Endodermal cell (in vitro differentiated cells): Measurements from ENCODE around the gene SCN3B. TPM values are rescaled to one million over a fixed set of nuclear protein-coding genes. Genes with fewer than 3 reads are reported as not detected.

Source experiments
- DNase-seq: peaks from one replicate; pipeline ENCODE4 v3.0.0-alpha.2; 2017
- H3K27ac ChIP-seq: 2 replicates; pipeline ENCODE4 v1.5.1; 2013; ENCODE audit warnings: mild to moderate bottlenecking, low read depth, low read length, moderate library complexity
- H3K27me3 ChIP-seq: 2 replicates; pipeline ENCODE4 v1.6.1; 2013; ENCODE audit warnings: mild to moderate bottlenecking, low read length, moderate library complexity; ENCODE audit not compliant: insufficient read depth, control insufficient read depth, poor library complexity, severe bottlenecking
- H3K36me3 ChIP-seq: 2 replicates; pipeline ENCODE4 v1.7.0; 2013; ENCODE audit warnings: mild to moderate bottlenecking, low read length, moderate library complexity; ENCODE audit not compliant: control insufficient read depth, insufficient read depth
- H3K4me1 ChIP-seq: one replicate; pipeline ENCODE4 v1.7.0; 2013; ENCODE audit warnings: low read length; ENCODE audit not compliant: control insufficient read depth, insufficient read depth
- H3K4me3 ChIP-seq: 2 replicates; pipeline ENCODE4 v1.5.1; 2013; ENCODE audit warnings: mild to moderate bottlenecking, low read length, moderate library complexity
- H3K9ac ChIP-seq: 2 replicates; pipeline ENCODE4 v1.6.1; 2013; ENCODE audit warnings: mild to moderate bottlenecking, low read length, moderate library complexity; ENCODE audit not compliant: poor library complexity, severe bottlenecking; ENCODE audit errors: extremely low read depth
- H3K9me3 ChIP-seq: 2 replicates; pipeline ENCODE4 v1.6.1; 2013; ENCODE audit warnings: mild to moderate bottlenecking, low read length, moderate library complexity; ENCODE audit not compliant: control insufficient read depth
- H3K27ac Mint-ChIP-seq: 2 replicates; pipeline ENCODE4 v1.8.0; 2020; ENCODE audit warnings: mixed read lengths
- H3K27me3 Mint-ChIP-seq: 2 replicates; pipeline ENCODE4 v1.8.0; 2021; ENCODE audit warnings: mild to moderate bottlenecking, mixed read lengths; ENCODE audit not compliant: insufficient read depth
- H3K36me3 Mint-ChIP-seq: 2 replicates; pipeline ENCODE4 v1.8.0; 2020; ENCODE audit warnings: low read depth, mixed read lengths
- H3K4me1 Mint-ChIP-seq: 2 replicates; pipeline ENCODE4 v1.8.0; 2020; ENCODE audit warnings: mixed read lengths
- H3K4me3 Mint-ChIP-seq: 2 replicates; pipeline ENCODE4 v1.8.0; 2020; ENCODE audit warnings: mild to moderate bottlenecking, moderate library complexity, mixed read lengths
- H3K9me3 Mint-ChIP-seq: 2 replicates; pipeline ENCODE4 v1.8.0; 2020; ENCODE audit warnings: mild to moderate bottlenecking, mixed read lengths
- CTCF ChIP-seq: fragments of 200-600 bp; sonication (generic); conservative IDR thresholded peaks from 2 replicates; pipeline ENCODE4 v1.5.0; 2021; ENCODE audit warnings: antibody characterized with exemption, mild to moderate bottlenecking
- WGBS, 2 experiments: methylation state at CpG; one replicate each; pipeline versions ENCODE4 v1.1.5 to v1.1.7; 2013; ENCODE audit warnings: missing lambda C conversion rate in 2 of 2, mixed read lengths in 1 of 2; ENCODE audit not compliant: insufficient coverage in 1 of 2, insufficient read length in 1 of 2; 5-methylcytosine and 5-hydroxymethylcytosine counted together
- total RNA-seq, 2 donors: library from RNA; stranded (reverse); fragmentation: NEBNext Ultra II Directional in 1 of 2; extraction: Animal tissue kit (Norgen Biotek cat#: 25700) in 1 of 2; gene quantifications; 2 replicates in 1 of 2; 3 replicates in 1 of 2; pipeline ENCODE4 v1.2.1, GENCODE V29; 2021

SCN3B gene
- total RNA-seq, 2 donors from 2014 or later = 0.51 to 0.90 TPM

- Histone ChIP-seq H3K9ac (no peak overlapping the region), H3K27me3 (no peaks in the 10 kb centered on the region), H3K4me1 (no peaks in the 10 kb centered on the region), H3K27ac (no peak overlapping the region), H3K36me3 (peaks cover 97% of the 10 kb centered on the region), H3K4me3 (no peak overlapping the region), H3K9me3 (no peaks in the 10 kb centered on the region)
- no peak for DNase-seq
- Mint-ChIP-seq H3K36me3 (peaks cover 58% of the 10 kb centered on the region), H3K27ac (no peak overlapping the region), H3K27me3 (peaks cover 2% of the 10 kb centered on the region), H3K4me3 (no peak overlapping the region), H3K4me1 (peaks cover 6% of the 10 kb centered on the region), H3K9me3 (no peaks in the 10 kb centered on the region)
- no peak for TF ChIP-seq CTCF
- WGBS, 2 experiments = 90% methylated on average over 1 of the region's 1 CpG; no CpG with 5 or more reads in 1 of the 2 experiments
Observed at GRCh38 chr11:123607781-123608180, 46.6 kb downstream of the SCN3B start.

- H3K36me3 ChIP-seq = peaks cover 95% of the 10 kb centered on the region
- 94 to 96% methylated on average over 4 of the region's 4 CpGs for WGBS, 2 experiments
- DNase-seq = no peak
- no peak for TF ChIP-seq CTCF
- H3K4me3 ChIP-seq = no peak overlapping the region
- H3K36me3 Mint-ChIP-seq = peaks cover 41% of the 10 kb centered on the region
- H3K27ac Mint-ChIP-seq = no peak overlapping the region
- H3K9me3 ChIP-seq = no peaks in the 10 kb centered on the region
- no peaks in the 10 kb centered on the region for H3K27me3 Mint-ChIP-seq
- no peak overlapping the region for H3K9ac ChIP-seq
- H3K4me3 Mint-ChIP-seq = no peak overlapping the region
- H3K4me1 ChIP-seq = no peaks in the 10 kb centered on the region
- no peak overlapping the region for H3K27ac ChIP-seq
- H3K4me1 Mint-ChIP-seq = peaks cover 3% of the 10 kb centered on the region
- no peaks in the 10 kb centered on the region for H3K27me3 ChIP-seq
- H3K9me3 Mint-ChIP-seq = no peaks in the 10 kb centered on the region
Observed at GRCh38 chr11:123603666-123604065, 50.8 kb downstream of the SCN3B start.

- no peaks in the 10 kb centered on the region for H3K9me3 ChIP-seq
- no peak for DNase-seq
- H3K4me1 ChIP-seq = no peaks in the 10 kb centered on the region
- Mint-ChIP-seq H3K4me1 (peaks cover 2% of the 10 kb centered on the region), H3K27me3 (no peaks in the 10 kb centered on the region), H3K9me3 (no peaks in the 10 kb centered on the region), H3K4me3 (no peak overlapping the region), H3K36me3 (peaks cover 39% of the 10 kb centered on the region), H3K27ac (no peak overlapping the region)
- H3K27ac ChIP-seq = no peak overlapping the region
- no peak overlapping the region for H3K9ac ChIP-seq
- H3K36me3 ChIP-seq = peaks cover 94% of the 10 kb centered on the region
- peak; percentile 31 for TF ChIP-seq CTCF
- H3K4me3 ChIP-seq = no peak overlapping the region
- 90 to 100% methylated on average over 2 to 4 of the region's 4 CpGs for WGBS, 2 experiments
- no peaks in the 10 kb centered on the region for H3K27me3 ChIP-seq
Observed at GRCh38 chr11:123601743-123602142, 52.7 kb downstream of the SCN3B start.
